Natural killer cell (primary cell): Measurements from ENCODE around the gene IFT80. TPM values are rescaled to one million over a fixed set of nuclear protein-coding genes. Genes with fewer than 3 reads are reported as not detected.

Experiments
- ATAC-seq, 3 donors: fragments of 150-1000 bp in 2 of 3; fragments of 200-7000 bp in 1 of 3; cut with Tn5 transposase; 1 replicate in 1 of 3; 2 replicates in 2 of 3; pipeline ENCODE4 v1.10.0; 2021; ENCODE audit warnings: mild to moderate bottlenecking in 2 of 3, moderate library complexity in 2 of 3
- DNase-seq, 2 donors: peaks; one replicate each; pipeline versions ENCODE4 v3.0.0 to v3.0.0-alpha.2; 2013 to 2021; ENCODE audit warnings: mixed read lengths in 1 of 2
- H3K27ac ChIP-seq: one replicate; pipeline ENCODE4 v1.5.1; 2013; ENCODE audit warnings: mild to moderate bottlenecking, low read length
- H3K27me3 ChIP-seq: one replicate; pipeline ENCODE4 v1.6.1; 2013; ENCODE audit warnings: low read length; ENCODE audit not compliant: control insufficient read depth, insufficient read depth
- H3K36me3 ChIP-seq: one replicate; pipeline ENCODE4 v1.6.1; 2013; ENCODE audit warnings: low read length; ENCODE audit not compliant: control insufficient read depth, insufficient read depth
- H3K4me1 ChIP-seq: one replicate; pipeline ENCODE4 v1.6.1; 2013; ENCODE audit warnings: low read length; ENCODE audit not compliant: control insufficient read depth, insufficient read depth
- H3K4me3 ChIP-seq: one replicate; pipeline ENCODE4 v1.5.1; 2013; ENCODE audit warnings: low read length
- H3K9me3 ChIP-seq: one replicate; pipeline ENCODE4 v1.6.1; 2013; ENCODE audit warnings: low read length; ENCODE audit not compliant: control insufficient read depth, insufficient read depth
- H3K27ac Mint-ChIP-seq, 2 donors: one replicate each; pipeline ENCODE4 v1.8.0; 2022; ENCODE audit warnings: mild to moderate bottlenecking in 2 of 2, mixed read lengths in 2 of 2, moderate library complexity in 1 of 2
- H3K27me3 Mint-ChIP-seq, 2 donors: one replicate each; pipeline ENCODE4 v1.8.0; 2022; ENCODE audit warnings: low read depth in 2 of 2, mixed read lengths in 2 of 2
- H3K36me3 Mint-ChIP-seq: one replicate; pipeline ENCODE4 v1.8.0; 2022; ENCODE audit warnings: mixed read lengths
- H3K4me1 Mint-ChIP-seq, 2 donors: one replicate each; pipeline ENCODE4 v1.8.0; 2022; ENCODE audit warnings: mixed read lengths in 2 of 2
- H3K4me3 Mint-ChIP-seq: one replicate; pipeline ENCODE4 v1.8.0; 2022; ENCODE audit warnings: mild to moderate bottlenecking, moderate library complexity, mixed read lengths
- H3K9me3 Mint-ChIP-seq, 2 donors: one replicate each; pipeline ENCODE4 v1.8.0; 2022; ENCODE audit warnings: mixed read lengths in 2 of 2
- WGBS: methylation state at CpG from one replicate; pipeline ENCODE4 v1.1.7; 2013; ENCODE audit warnings: missing lambda C conversion rate; ENCODE audit not compliant: insufficient coverage; 5-methylcytosine and 5-hydroxymethylcytosine counted together
- intact Hi-C: fragments of 100-400 bp; cut with micrococcal nuclease; formaldehyde crosslinking; loops from one replicate; pipeline ENCODE4 v1.14.2; 2022
- total RNA-seq, 4 donors: library from RNA; stranded (reverse); fragments of 120-200 nt in 1 of 4; gene quantifications; one replicate each; pipeline versions ENCODE4 v1.2.3 to v1.2.4, GENCODE V29; 2013 to 2022
- TF ChIP-seq, protein P1 (sequence below): fragments of 200-600 bp; IDR thresholded peaks from one replicate; pipeline ENCODE4 v1.8.0; 2022; ENCODE audit warnings: antibody characterized with exemption

IFT80 gene
- total RNA-seq, 3 donors from 2014 or later (not counting 1 experiment from before 2014, with no cell fraction given), result 22.6 to 22.9 (median 22.9) TPM

DNA sequence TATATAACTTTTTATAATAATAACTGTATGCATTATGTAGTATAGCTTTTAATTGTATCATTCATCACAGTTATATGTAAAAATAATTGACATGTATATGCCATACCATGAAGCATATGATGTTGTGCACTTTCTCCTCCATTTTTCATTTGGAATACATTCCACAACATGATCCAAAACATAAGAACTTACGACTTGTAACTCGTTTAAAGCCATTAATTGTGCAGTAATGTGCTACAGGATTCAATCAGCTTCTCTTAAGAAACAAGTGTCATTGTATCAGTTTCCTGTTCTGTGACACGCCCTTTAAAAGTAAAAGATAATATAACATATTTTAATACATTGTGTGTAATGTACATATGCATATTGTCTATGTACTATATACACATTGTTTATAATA is 171.6 kb downstream of the IFT80 start:
- TF ChIP-seq, protein P1, sequence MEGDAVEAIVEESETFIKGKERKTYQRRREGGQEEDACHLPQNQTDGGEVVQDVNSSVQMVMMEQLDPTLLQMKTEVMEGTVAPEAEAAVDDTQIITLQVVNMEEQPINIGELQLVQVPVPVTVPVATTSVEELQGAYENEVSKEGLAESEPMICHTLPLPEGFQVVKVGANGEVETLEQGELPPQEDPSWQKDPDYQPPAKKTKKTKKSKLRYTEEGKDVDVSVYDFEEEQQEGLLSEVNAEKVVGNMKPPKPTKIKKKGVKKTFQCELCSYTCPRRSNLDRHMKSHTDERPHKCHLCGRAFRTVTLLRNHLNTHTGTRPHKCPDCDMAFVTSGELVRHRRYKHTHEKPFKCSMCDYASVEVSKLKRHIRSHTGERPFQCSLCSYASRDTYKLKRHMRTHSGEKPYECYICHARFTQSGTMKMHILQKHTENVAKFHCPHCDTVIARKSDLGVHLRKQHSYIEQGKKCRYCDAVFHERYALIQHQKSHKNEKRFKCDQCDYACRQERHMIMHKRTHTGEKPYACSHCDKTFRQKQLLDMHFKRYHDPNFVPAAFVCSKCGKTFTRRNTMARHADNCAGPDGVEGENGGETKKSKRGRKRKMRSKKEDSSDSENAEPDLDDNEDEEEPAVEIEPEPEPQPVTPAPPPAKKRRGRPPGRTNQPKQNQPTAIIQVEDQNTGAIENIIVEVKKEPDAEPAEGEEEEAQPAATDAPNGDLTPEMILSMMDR, result no peak
- Histone ChIP-seq H3K4me3 (no peak overlapping the region), H3K27ac (no peak overlapping the region), H3K4me1 (peaks cover 19% of the 10 kb centered on the region), H3K27me3 (peaks cover 35% of the 10 kb centered on the region), H3K9me3 (no peaks in the 10 kb centered on the region), H3K36me3 (no peaks in the 10 kb centered on the region)
- H3K36me3 Mint-ChIP-seq, result no peaks in the 10 kb centered on the region
- H3K27me3 Mint-ChIP-seq, result peaks cover 40 to 47% of the 10 kb centered on the region in 2 donors
- H3K4me3 Mint-ChIP-seq, result no peak overlapping the region
- H3K4me1 Mint-ChIP-seq, result peaks cover 11 to 15% of the 10 kb centered on the region in 2 donors
- H3K27ac Mint-ChIP-seq, result no peak overlapping the region
- intact Hi-C loops, result no loop called here
- no peak for ATAC-seq
- H3K9me3 Mint-ChIP-seq, result no peaks in the 10 kb centered on the region
- WGBS, result 25% methylated on average over 2 of the region's 3 CpGs
- DNase-seq, result no peak

DNA sequence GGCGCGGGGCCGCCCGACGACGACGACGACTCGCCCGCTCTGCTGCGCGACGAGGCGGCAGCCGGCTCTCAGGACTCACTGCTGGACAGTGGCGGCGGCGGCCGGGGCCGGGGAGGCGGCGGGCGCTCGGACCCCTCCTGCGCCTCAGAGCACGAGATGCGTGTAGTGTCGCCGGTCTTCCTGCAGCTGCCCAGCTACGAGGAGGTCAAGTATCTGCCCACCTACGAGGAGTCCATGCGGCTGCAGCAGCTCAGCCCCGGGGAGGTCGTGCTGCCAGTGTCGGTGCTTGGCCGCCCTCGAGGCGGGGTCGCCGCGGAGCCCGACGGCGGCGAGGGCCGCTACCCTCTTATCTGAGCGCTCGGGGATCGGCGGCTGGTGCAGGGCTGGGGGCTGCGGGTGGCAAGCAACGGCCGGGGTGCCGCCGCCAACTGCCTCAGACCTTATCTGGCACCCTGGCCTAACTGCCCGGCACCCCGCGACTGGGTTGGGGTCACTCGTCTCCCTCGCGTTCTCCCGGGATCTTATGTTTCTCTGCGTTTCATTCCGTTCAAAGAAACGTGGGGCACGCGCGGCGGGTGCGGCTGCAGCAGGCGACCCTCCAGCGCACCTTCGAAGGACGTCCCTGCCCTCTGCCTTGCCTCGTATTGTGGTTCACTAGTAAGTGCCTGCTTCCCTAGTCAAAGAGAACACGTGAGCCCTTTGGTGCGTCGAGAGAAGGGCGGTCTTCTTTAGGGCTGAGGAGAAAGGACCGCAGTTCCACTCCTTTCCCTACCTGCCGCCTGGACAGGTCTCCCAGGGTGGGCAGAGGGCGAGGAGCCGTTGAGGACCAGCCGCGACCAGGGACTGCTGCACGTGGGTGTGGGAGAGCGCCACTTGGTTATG is 172.8 kb downstream of the IFT80 start:
- H3K4me3 ChIP-seq, result peak overlapping the region; percentile 16

DNA sequence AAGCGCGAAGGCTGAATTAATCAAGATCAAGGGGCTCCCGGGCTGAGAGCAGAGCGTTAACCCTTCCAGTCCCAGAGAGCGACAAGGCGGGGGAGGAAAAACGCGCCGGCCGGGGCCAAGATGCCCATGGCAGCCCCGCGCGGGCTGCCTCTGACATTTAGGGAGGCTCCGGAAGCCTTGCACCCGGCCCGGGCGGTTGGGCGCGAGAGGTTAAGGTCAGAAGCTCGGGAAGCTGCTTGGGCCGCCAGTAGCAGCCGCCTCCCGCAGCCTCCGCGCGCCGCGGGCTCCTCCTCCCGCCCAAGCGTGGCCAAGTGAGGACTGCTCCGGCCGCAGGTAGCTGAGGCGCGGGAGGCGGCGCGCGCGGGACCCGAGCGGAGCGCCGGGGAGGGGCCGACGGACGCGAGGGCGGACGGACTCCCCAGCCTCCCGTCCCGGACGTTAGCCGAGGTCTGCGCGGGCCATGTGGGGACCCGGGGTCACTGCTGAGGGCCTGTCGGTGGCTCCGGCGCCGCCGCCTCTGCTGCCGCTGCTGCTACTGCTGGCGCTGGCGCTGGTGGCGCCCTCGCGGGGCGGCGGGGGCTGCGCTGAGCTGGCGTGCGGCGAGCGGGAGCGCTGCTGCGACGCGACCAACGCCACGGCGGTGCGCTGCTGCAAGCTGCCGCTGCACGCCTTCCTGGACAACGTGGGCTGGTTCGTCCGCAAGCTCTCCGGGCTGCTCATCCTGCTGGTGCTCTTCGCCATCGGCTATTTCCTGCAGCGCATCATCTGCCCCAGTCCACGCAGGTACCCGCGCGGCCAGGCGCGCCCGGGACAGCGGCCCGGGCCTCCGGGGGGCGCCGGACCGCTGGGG is 173.6 kb downstream of the IFT80 start, which contains the start of gene C3orf80:
C3orf80 (plus strand) TSS at position 247 of the 850 bp plus-strand sequence; CDS start at position 461, 214 bp downstream.
- Histone ChIP-seq H3K27me3 (peaks cover 32% of the 10 kb centered on the region), H3K4me3 (peak within 1 kb of the TSS; percentile 16), H3K4me1 (peaks cover 19% of the 10 kb centered on the region), H3K27ac (no peak within 1 kb of the TSS), H3K9me3 (no peaks in the 10 kb centered on the region), H3K36me3 (no peaks in the 10 kb centered on the region)
- WGBS, result under 1% methylated on average over 104 of the region's 104 CpGs
- Mint-ChIP-seq H3K4me3 (peak within 1 kb of the TSS; percentile 84), H3K27me3 (peaks cover 36 to 52% of the 10 kb centered on the region in 2 donors), H3K27ac (no peak within 1 kb of the TSS), H3K36me3 (no peaks in the 10 kb centered on the region), H3K4me1 (peaks cover 11 to 15% of the 10 kb centered on the region in 2 donors), H3K9me3 (no peaks in the 10 kb centered on the region)
- peak; percentile 28 to 66 for DNase-seq
- TF ChIP-seq, protein P1, result no peak
- intact Hi-C loops, result no loop called here
- peak; percentile 77 to 87 (median 79) for ATAC-seq

More for the DNA sequence above, 172.8 kb downstream of the IFT80 start:
- H3K36me3 ChIP-seq, result no peaks in the 10 kb centered on the region
- H3K27me3 ChIP-seq, result peaks cover 32% of the 10 kb centered on the region
- Mint-ChIP-seq H3K27me3 (peaks cover 36 to 47% of the 10 kb centered on the region in 2 donors), H3K4me3 (peak overlapping the region; percentile 89), H3K36me3 (no peaks in the 10 kb centered on the region), H3K4me1 (peaks cover 11 to 15% of the 10 kb centered on the region in 2 donors), H3K27ac (no peak overlapping the region), H3K9me3 (no peaks in the 10 kb centered on the region)
- peaks cover 19% of the 10 kb centered on the region for H3K4me1 ChIP-seq
- peak in 1 of 2 donors; percentile 14 for DNase-seq
- ATAC-seq, result peak in 2 of 3 donors; percentile 43 to 49
- intact Hi-C loops, result no loop called here
- WGBS, result 1% methylated on average over 87 of the region's 87 CpGs
- no peaks in the 10 kb centered on the region for H3K9me3 ChIP-seq
- no peak overlapping the region for H3K27ac ChIP-seq
- TF ChIP-seq, protein P1, result no peak
